GM12873 (cell line): ENCODE results near the gene UCN.

Experiments
- CTCF ChIP-seq: IDR thresholded peaks from 2 replicates; pipeline ENCODE4 v1.5.1; 2012; ENCODE audit warnings: low read depth, mild to moderate bottlenecking, moderate library complexity, low read length, control low read depth; ENCODE audit not compliant: insufficient read depth; ENCODE audit errors: missing control alignments

Gene UCN

GRCh38 chr2:27350106-27350693 is 42.0 kb upstream of the UCN start:
- no peak for TF ChIP-seq CTCF

- TF ChIP-seq CTCF, result no peak
Observed at GRCh38 chr2:27347641-27348040, 39.4 kb upstream of the UCN start.

- TF ChIP-seq CTCF, result no peak
Observed at GRCh38 chr2:27336173-27336572, 27.9 kb upstream of the UCN start.

- TF ChIP-seq CTCF, result no peak
Observed at GRCh38 chr2:27335311-27335710, 27.1 kb upstream of the UCN start.

GRCh38 chr2:27324720-27325119 is 16.5 kb upstream of the UCN start:
- no peak for TF ChIP-seq CTCF

- TF ChIP-seq CTCF, result no peak
Observed at GRCh38 chr2:27323596-27324285, 15.5 kb upstream of the UCN start.

GRCh38 chr2:27322766-27323595 is 14.7 kb upstream of the UCN start, which contains the start of gene MPV17:
Gene MPV17, minus strand, starts transcription at chr2:27323097. Its CDS starts 580 bp downstream, at chr2:27322517.
- no peak for TF ChIP-seq CTCF
